ENCODE results near the gene G6PC3. TPM values are rescaled to one million over a fixed set of nuclear protein-coding genes. Genes with fewer than 3 reads are reported as not detected.

G6PC3 gene
- total RNA-seq, 1 donor from 2014 or later: 16.6 TPM

DNA sequence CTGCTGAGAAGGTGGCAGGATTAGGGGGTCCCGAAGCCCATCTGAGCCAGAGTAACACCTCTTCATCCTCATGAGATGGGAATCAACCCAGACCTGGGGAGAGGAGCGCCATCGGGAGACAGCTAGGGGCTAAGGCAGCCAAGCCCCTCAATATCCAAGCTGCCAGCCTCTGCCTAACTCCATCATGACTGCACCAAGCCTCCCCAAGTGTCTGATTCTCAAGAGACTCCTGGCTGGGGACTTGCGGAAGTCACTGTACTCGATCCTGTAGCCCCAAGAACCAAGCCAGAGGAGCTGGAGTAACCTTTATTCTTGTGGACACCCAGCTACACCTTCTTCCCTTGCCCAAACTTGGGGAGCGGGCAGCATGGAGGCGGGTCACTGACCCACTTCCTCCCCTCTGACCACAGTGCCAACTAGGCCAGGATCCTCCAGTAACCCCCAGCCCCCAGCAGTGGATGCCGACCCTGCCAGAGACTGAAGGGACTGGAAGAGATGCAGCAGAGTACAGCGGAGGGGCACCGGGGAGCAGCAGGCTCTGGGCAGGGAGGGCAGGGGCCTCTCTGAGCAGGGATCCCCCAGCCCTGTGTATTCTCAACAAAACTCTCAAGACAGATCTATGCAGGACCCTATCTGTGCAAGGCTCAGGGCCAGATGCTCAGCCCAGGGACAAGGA, 39.6 kb downstream of the G6PC3 start:
- Histone ChIP-seq H3K9me3 (ENCODE audit: low read depth) (no peaks in the 10 kb centered on the region), H3K4me2 (no peak overlapping the region), H4K20me1 (ENCODE audit: low read depth) (peaks cover 89% of the 10 kb centered on the region), H2AFZ (replicated peaks) (no peak overlapping the region), H3K9ac (no peak overlapping the region), H3K27me3 (no peaks in the 10 kb centered on the region), H3K4me1 (peaks cover 12% of the 10 kb centered on the region), H3K36me3 (no peaks in the 10 kb centered on the region), H3F3A (ENCODE audit: low read depth) (peaks cover 5% of the 10 kb centered on the region), H3K27ac (no peak overlapping the region), H3K79me2 (ENCODE audit: low read depth) (no peaks in the 10 kb centered on the region), H3K4me3 (no peak overlapping the region)
- H3K9me3 Mint-ChIP-seq: no peaks in the 10 kb centered on the region
- no peaks in the 10 kb centered on the region for H3K36me3 Mint-ChIP-seq
- peaks cover 2% of the 10 kb centered on the region for H3K27me3 Mint-ChIP-seq (ENCODE audit: insufficient read depth, low read depth)
- TF ChIP-seq, protein P1, sequence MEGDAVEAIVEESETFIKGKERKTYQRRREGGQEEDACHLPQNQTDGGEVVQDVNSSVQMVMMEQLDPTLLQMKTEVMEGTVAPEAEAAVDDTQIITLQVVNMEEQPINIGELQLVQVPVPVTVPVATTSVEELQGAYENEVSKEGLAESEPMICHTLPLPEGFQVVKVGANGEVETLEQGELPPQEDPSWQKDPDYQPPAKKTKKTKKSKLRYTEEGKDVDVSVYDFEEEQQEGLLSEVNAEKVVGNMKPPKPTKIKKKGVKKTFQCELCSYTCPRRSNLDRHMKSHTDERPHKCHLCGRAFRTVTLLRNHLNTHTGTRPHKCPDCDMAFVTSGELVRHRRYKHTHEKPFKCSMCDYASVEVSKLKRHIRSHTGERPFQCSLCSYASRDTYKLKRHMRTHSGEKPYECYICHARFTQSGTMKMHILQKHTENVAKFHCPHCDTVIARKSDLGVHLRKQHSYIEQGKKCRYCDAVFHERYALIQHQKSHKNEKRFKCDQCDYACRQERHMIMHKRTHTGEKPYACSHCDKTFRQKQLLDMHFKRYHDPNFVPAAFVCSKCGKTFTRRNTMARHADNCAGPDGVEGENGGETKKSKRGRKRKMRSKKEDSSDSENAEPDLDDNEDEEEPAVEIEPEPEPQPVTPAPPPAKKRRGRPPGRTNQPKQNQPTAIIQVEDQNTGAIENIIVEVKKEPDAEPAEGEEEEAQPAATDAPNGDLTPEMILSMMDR (IDR thresholded peaks at IDR 0.05): no peak
- TF ChIP-seq EZH2 (IDR thresholded peaks at IDR 0.05): no peak
- TF ChIP-seq EZH2phosphoT487 (IDR thresholded peaks at IDR 0.05): no peak
- no peak for DNase-seq (ENCODE audit: low spot score)
- no peak overlapping the region for H3K4me3 Mint-ChIP-seq
- peaks cover 38% of the 10 kb centered on the region for H3K4me1 Mint-ChIP-seq
- no peak overlapping the region for H3K27ac Mint-ChIP-seq

DNA sequence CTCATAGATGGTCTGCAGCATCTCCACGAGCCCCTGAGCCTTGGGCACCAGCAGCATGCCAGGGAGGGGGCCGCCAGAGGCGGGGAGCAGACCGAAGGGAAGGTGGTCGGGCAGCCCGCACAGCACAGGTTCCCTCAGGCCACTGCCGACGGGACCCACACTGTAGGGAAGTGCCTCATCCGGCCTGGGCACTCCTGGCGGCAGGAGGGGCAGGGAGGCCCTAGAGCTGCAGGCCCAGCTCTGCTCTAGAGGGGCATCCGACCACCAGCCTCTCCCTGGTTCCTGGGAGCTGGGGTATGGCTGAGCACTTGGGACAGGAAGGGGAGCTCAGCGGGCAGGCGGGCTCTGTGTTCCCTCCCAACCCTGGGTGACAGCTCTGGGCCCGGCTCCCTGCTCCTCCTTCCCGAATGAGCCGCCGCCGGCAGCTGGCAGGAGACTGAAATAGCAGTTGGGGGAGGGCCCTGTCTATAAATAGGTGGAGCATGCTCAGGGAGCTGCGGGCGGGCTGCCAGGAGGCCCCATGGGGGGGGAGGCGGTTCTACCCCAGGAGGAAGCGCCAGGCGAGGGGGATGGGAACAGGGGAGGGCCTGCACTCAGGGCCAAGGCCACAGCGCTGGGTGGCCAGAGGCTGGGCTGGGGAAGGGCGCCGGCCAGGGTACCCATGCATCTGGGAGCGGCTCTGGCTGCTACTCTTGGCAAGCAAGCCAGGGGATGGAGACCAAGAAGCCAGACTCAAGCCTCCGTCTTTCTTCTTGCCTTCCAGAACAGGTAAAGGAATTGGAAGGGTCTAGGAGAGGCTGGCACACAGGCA, 40.5 kb downstream of the G6PC3 start:
- H3K4me2 ChIP-seq: peak overlapping the region; percentile 61
- no peak overlapping the region for H2AFZ ChIP-seq (replicated peaks)
- no peaks in the 10 kb centered on the region for H3K9me3 ChIP-seq (ENCODE audit: low read depth)
- Mint-ChIP-seq H3K36me3 (no peaks in the 10 kb centered on the region), H3K27me3 (ENCODE audit: insufficient read depth, low read depth) (peaks cover 2% of the 10 kb centered on the region), H3K4me3 (no peak overlapping the region), H3K4me1 (peaks cover 30% of the 10 kb centered on the region), H3K27ac (no peak overlapping the region), H3K9me3 (no peaks in the 10 kb centered on the region)
- no peaks in the 10 kb centered on the region for H3K36me3 ChIP-seq
- DNase-seq (ENCODE audit: low spot score): peak; percentile 70
- no peak overlapping the region for H3K9ac ChIP-seq
- H4K20me1 ChIP-seq (ENCODE audit: low read depth): peaks cover 89% of the 10 kb centered on the region
- H3K27ac ChIP-seq: no peak overlapping the region
- H3F3A ChIP-seq (ENCODE audit: low read depth): peaks cover under 1% of the 10 kb centered on the region
- no peak overlapping the region for H3K4me3 ChIP-seq
- no peaks in the 10 kb centered on the region for H3K79me2 ChIP-seq (ENCODE audit: low read depth)
- peaks cover 12% of the 10 kb centered on the region for H3K4me1 ChIP-seq
- no peaks in the 10 kb centered on the region for H3K27me3 ChIP-seq
- TF ChIP-seq, protein P1 (IDR thresholded peaks at IDR 0.05): no peak
- TF ChIP-seq EZH2 (IDR thresholded peaks at IDR 0.05) (no peak), EZH2phosphoT487 (IDR thresholded peaks at IDR 0.05) (no peak)

DNA sequence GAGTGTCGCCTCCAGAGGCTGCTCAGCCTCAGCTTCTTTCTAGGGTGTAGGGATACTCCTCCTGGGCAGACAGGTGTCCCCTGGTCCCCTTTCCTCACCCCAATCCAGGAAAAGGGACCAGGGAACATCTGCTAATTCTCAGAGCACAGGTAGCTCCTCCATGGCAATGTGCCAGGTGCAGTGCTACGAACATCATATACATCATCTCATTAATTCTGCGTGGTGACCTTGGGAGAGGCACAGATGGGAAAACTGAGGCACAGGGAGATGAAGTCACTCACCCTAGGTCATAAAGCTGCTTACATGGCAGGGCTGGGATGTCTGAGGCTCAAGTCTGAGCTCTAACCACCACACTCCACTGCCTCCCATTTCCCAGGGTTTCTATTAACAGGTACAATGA, 41.2 kb downstream of the G6PC3 start:
- Mint-ChIP-seq H3K36me3 (peaks cover 3% of the 10 kb centered on the region), H3K27me3 (ENCODE audit: insufficient read depth, low read depth) (peaks cover 2% of the 10 kb centered on the region), H3K4me1 (peaks cover 28% of the 10 kb centered on the region), H3K27ac (no peak overlapping the region), H3K4me3 (peak overlapping the region; percentile 59), H3K9me3 (no peaks in the 10 kb centered on the region)
- Histone ChIP-seq H3K36me3 (no peaks in the 10 kb centered on the region), H3K79me2 (ENCODE audit: low read depth) (no peaks in the 10 kb centered on the region), H3K27me3 (no peaks in the 10 kb centered on the region), H3K27ac (no peak overlapping the region), H3K4me1 (peaks cover 12% of the 10 kb centered on the region), H2AFZ (replicated peaks) (no peak overlapping the region), H3K4me2 (peak overlapping the region; percentile 61), H3K9me3 (ENCODE audit: low read depth) (no peaks in the 10 kb centered on the region), H3K9ac (no peak overlapping the region), H3K4me3 (no peak overlapping the region), H3F3A (ENCODE audit: low read depth) (no peaks in the 10 kb centered on the region), H4K20me1 (ENCODE audit: low read depth) (peaks cover 89% of the 10 kb centered on the region)
- TF ChIP-seq, protein P1 (IDR thresholded peaks at IDR 0.05): no peak
- TF ChIP-seq EZH2phosphoT487 (IDR thresholded peaks at IDR 0.05) (no peak), EZH2 (IDR thresholded peaks at IDR 0.05) (no peak)
- DNase-seq (ENCODE audit: low spot score): no peak

Data from neural progenitor cell (in vitro differentiated cells).